Hypothalamus (tissue), 51 donors: Measurements from ENCODE around the gene RPGR.

ENCODE experiments used
- DNase-seq, 51 donors: peaks; one replicate each; lab custom pipeline; 2025; lab: John Stamatoyannopoulos, UW

RPGR gene

DNA sequence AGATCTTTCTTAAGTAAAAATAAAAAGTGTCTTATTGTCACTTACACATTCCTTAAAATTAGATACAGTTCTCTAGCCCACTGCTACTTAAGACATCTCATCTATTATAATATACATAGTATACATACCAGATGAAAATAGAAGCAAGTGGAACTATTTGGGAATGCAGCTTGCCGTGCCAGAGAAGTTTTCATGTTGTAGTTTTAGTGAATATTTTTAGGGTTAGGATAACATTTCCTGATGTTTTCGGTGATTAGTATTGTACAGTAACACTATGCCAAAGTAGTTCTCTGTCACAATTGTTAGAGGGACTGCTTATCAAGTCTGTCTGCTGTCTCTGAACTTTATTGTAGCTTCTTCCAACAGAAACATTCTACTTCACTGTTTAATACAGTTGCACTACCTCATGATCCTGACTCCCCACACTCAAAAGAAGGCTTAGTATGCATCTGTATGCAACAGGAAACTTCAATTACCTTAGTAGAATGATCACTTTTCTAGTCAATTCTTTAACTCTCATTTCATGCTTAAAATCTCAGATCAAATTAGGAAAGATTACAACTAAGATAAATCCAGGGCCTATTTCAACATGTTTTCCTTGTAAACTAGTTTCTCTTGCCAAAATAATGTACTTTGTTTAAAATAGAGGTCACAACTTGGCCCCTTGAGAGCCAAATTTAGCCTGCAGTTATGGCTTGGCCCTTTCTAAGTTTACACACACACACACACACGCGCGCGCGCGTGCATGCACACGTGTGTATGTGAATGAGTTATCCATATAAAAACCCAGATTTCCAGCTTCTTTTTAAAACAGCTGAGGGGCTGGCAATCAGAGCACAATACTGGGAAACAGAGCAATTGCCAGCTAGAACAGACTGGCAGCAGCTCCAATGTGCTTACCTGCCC, 64.3 kb downstream of the RPGR start:
- DNase-seq, result no peak

GRCh38 chrX:38260231-38260630, 67.1 kb downstream of the RPGR start:
- no peak for DNase-seq

GRCh38 chrX:38256019-38256418, 71.3 kb downstream of the RPGR start:
- DNase-seq, result no peak

GRCh38 chrX:38249965-38250364, 77.3 kb downstream of the RPGR start:
- DNase-seq, result no peak

DNA sequence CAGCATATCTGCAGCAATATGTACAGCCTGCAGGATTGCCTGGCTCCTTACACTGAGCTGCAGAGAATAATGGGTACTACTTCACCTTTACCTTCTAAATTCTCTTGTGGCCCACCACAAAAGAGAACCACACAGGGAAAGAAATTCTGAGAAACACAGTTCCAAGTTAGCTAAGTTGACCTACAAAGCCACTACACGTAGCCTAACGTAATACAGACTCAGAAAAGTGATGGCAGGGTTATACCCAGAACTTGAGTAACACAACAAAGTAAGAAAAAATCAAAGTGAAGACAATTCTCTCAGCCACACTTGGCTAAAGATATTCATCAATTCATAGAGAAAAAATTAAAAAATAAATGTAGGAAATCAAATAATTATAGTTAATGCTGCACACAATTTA, 80.3 kb downstream of the RPGR start:
- DNase-seq, result no peak

- no peak for DNase-seq
These were observed 86.8 kb downstream of the RPGR start for GRCh38 chrX:38240541-38240940.

- DNase-seq, result no peak
These were observed 90.3 kb downstream of the RPGR start for GRCh38 chrX:38236901-38237615.

DNA sequence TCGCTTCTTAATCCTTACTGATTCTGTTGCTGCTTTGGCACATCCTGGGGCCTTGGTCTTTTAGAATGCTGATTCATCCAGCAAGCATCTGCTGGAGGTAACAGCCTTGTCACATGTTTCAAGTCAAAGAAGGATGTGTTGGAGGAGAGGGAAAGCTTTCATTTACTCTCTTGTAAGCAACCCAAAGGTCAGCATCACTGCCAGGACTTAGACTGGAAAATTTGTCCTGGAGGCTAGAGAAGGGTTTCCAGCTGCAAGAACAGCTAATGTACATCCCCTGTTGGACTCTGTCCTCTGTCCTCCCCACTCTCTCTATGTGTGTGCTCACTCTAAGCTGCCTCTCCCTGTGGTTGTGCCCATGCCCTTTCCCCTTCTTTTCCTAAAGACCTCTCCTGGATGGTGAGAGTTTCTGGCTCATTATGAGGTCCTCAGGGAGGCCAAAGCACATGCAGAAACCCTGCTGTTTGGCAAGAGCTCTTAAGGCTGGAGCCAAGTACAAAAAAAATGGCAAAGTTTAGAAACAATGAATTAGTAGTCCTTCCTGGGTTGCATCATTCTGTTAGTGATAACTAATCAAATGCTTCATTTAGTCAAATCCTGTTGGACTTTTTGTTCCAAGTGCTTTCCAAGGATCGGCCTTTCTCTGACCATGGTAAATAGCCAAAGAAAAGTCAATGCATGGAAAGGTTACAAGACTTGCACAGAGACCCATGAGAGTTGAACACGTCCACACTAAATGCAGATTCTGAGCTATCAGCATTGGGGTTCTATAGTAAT, 93.2 kb downstream of the RPGR start:
- DNase-seq, result peak in 2 of 51 donors; percentile 2 to 22

GRCh38 chrX:38232079-38232686, 95.1 kb downstream of the RPGR start:
- DNase-seq, result no peak

- DNase-seq, result peak in 1 of 51 donors; percentile 0
These were observed 102.2 kb downstream of the RPGR start for GRCh38 chrX:38225093-38225492.

DNA sequence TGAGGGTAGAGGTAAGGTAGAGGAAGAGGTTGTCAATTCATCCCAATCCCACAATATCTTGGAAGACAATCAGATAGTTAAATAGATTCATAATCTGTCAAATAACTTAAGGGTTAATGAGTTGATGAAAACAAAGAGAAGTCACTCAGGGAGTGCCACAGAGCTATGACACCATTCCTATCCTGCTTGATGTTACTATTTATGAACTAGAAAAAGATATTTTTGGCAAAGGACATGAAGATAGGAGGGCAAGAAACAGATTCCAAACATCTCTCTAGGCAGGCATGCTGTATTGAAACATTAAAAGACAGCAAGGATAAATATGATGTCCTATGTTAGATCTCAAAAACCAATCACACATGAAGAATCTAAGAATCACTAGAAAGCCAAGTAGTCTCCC, 103.1 kb downstream of the RPGR start:
- DNase-seq, result no peak

- DNase-seq, result no peak
These were observed 105.8 kb downstream of the RPGR start for GRCh38 chrX:38221391-38221929.

- DNase-seq, result peak in 16 of 51 donors; percentile 0 to 24 (median 6)
These were observed 106.6 kb downstream of the RPGR start, which contains the start of gene SRPX for GRCh38 chrX:38220415-38221390. TSS of gene SRPX (minus strand) at chrX:38220871. CDS start at chrX:38220792, 79 bp downstream.

- peak in 15 of 51 donors; percentile 1 to 24 (median 4) for DNase-seq
These were observed 107.3 kb downstream of the RPGR start for GRCh38 chrX:38220024-38220414.
